AML-193 (cell line): Measurements from ENCODE around the gene ZC3H12A.
A peak's percentile ranks its signal among the peaks of the same experiment; 100 is the strongest.

Experiments
- DNase-seq, 2 experiments: peaks; one replicate each; lab custom pipeline; 2025; lab: John Stamatoyannopoulos, UW

ZC3H12A gene

DNA sequence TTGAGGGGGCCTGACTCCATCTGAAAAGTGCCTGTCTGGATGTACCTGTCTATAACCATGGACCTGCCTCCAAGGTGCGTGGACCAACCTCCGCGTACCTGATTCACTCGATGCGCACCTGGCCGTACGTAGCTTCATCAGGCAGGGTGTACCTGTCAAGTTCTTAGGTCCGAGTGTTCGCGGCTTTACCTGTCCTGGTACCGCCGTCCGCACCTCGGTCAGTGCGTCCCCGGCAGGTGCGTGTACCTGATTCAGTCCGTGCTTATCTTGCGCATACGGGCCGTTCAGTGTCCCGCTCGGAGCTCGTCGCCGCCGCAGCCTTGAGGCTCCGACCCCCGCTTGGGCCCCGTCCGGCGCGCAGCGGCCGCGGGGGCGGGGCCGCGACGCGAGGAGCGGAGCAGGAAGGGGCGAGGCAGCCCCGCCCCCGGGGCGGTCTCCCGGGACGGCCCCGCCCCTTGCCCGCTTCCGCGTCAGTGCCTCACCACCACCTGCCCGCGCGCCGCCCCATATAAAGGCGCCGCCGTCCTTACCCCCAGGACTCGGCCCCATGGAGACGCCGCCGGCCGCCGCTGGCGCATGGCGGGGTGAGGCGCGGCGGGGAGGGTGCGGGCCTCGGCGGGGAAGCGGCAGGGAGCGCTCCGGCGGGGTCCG, at the start of gene ZC3H12A:
ZC3H12A (plus strand) TSS at position 535 of the 651 bp plus-strand sequence. CDS start 917 bp downstream, outside the sequence.
- peak; percentile 76 to 84 for DNase-seq

DNA sequence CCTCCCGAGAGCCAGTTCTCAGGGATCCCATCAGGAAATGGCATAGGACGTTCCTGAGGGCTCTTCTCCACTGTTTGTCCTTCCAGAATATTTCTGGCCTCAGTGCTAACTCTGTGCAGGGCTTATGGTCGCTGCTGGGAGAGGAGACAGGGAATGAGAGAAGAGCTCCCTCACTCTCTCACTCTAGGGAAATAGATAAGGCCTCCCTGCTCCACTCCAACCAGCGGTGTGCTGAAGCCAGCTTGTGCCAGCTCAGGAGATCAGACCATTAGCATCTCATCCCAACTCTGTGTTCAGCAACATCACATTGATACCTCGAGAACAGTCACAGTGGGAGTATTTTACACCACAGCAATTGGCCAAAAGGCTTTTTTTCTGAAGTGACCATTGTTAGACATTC, 49.2 kb upstream of the ZC3H12A start:
- no peak for DNase-seq

DNA sequence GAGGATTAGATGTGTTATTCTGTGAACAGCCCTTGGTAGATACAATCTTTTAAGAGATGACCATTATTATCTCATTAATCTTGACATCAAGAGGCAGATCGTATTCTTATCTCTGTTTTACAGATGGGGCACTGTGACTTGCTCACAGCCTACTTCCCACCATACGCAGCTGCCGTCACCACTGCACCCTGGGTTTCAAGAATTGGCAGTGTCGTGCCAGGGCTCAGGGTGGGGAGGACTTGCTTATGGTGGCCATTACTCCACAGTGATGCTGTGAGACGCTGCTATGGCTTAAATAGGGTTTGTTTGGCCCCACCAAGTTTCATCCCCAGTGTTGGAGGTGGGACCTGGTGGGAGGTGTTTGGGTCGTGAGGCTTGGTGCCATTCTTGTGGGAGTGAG, 45.4 kb upstream of the ZC3H12A start:
- no peak for DNase-seq

DNA sequence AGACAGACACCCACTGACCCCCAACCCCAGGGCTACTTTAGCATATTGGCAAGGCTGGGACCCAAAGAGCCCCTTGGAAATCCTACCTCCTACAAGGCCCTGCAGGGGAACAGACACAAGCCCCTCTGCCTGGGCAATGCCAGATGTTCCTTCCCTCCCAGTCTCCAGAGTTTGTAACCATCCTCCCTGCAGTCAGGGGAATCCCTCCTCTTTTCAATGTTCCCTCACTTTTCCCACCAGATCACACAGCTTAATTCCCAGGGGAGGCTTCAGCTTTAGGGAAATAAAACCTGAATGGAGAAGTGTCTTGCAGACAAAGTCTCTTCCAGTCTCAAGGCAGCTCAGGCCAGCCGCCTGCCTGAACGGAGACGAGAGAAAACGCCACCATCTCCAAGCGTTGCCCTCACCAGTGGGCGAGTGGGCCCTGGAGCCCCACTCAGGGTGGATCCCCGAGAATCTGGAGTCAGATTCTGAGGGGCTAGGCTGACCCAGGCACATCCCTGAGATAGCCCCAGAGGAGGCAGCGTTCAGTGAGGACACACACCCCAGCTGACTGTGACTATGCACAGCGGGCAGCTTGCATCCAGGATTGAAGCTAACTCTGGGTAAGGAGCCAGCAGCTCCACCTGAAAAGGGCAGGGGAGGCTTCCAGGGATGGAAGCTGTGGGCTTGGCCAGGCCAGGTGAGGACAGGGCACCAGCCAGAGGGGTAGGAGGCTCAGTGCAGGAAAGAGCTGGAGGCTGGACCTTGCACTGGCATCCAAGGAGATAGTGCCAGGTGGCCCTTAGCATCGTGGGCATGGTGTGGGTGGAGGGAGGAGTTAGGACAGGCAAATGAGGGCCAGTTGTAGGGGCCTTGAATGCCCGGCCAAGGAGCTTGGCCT, 44.0 kb upstream of the ZC3H12A start:
- no peak for DNase-seq

DNA sequence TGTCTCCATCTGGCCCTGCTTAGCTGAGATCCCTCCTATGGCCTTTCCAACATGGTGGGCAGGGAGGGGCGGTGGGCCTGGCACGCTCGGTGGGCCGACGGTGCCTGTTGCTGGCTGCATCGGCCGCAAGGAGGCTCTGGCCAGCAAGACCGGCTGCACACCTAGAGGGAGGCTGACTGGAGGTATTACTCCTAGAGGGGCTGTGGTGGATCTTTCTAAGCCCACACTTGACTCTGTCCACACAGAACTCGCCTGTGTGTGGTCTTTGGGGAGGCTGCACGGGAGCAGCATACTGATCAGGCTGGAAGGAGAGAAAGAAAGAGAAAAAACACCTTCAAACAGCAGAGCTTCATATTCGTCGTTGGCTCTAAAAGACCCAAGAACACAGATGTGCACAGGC, 41.7 kb upstream of the ZC3H12A start:
- no peak for DNase-seq

DNA sequence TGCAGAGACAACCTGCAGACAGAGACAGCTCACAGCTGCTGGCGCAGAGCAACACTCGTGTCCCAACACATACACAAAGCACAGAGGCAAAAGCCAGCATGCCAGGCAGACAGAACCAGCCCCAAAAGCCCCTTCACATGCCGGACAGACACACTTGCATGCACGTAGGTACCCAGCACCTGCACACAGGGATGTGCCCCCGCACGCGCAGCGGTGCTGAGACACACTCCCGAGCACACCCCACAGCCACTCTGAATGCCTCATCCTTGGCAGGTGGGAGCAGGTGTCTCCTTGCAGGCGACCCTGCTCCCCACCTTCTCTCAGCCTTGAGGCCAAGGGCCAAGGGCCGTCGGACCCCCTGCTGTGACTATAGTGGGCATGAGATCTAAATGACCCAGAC, 41.2 kb upstream of the ZC3H12A start:
- DNase-seq: no peak

DNA sequence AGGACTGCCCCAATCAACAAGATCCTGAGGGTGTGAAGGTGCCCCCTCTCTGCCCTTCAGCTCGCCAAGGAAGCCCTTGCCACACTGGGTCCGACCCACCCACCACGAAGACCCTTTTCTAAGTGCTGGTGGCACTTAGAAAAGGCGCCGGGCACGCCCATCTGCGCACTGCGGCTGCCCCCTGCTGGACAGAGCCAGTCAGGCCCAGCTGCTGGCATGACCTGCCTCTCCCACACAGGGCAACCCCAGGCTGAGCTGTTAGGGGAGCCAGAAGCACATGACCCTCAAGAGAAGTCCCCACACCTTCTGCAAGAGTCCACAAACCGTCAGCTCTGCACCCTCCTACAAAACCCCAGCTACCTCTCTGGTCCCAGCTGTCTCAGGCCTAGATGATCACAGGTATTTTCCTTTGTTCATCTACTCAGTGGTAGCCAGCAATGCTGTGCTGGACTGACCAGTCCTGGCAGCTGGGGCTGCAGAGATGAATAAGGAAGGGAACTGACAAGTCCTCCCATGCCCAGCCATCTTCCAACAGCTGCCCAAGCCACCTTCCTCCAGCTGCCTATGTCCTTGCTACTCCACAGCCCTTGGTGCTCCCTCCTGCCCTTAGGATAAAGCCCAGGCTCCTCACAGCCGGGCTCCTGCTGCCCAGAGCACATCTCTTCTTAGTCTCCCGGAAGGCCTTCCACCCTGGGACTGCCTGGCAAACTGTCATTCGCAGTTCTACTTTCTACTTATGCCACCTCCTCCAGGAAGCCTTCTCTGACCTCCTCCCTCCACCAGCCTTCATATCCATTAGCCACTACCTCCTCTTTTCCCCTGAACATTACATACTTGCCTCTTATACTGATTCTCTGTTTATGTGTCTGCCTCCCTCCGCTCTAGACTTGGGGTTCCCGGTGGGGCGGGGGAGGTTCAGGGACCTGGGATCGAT, 39.8 kb upstream of the ZC3H12A start:
- peak; percentile 7 to 37 for DNase-seq

DNA sequence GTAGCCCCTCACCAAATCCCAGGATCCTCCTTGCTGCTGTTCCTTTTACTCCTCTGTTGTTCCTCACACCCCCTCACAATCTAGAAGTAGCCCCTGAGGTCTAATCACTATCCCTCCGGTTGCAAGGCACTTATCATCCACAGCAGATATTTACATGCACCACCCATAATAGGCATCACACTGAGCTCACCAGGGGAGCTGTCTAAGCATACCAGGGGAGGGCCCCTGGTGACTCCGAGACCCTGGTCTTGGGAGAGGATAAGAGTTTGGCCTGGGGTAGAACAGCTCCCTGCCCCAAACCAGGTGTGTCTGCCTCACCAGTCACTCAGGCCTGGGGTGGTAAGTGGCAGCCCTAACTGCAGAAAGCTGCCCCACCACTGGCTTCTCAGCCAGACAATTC, 37.3 kb upstream of the ZC3H12A start:
- DNase-seq: no peak

DNA sequence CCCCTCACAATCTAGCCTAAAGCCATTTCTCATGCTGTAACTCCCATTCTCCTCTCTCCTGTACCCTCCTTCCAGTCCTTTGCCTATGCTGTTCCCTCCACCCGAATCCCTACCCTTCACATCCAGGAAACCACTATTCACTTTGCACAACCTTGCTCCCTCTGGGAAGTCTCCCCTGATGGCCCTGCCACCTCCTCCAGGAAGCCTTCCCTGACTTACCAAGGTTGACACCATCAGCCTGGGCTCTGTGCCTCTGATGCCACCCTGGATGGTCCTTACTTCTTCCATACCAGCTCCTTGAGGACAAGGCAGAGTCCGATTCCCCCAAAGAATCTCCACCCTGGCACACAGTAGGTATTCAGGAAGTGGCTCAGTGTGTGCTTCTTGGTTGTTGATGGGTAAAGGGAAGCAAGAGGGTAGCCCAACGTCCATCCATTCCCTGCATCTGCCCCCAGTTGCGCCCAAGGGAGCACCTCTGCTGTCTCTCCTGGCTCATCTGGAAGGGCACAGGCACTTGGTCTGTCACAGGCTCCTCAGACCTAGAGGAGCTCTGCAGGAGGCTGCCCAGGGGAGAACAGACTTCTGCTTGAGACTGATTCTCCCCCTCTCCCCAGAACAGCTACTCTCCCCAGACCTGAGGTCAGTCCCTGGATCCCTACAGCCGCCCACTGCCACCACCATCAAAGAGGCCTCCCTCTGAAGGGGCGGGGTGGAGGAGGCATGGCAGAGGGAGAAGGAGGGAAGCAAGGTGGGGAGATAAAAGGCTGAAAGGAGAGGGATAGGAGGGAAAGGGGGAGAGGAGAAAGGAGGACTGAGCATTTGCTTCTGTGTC, 36.1 kb upstream of the ZC3H12A start:
- no peak for DNase-seq

DNA sequence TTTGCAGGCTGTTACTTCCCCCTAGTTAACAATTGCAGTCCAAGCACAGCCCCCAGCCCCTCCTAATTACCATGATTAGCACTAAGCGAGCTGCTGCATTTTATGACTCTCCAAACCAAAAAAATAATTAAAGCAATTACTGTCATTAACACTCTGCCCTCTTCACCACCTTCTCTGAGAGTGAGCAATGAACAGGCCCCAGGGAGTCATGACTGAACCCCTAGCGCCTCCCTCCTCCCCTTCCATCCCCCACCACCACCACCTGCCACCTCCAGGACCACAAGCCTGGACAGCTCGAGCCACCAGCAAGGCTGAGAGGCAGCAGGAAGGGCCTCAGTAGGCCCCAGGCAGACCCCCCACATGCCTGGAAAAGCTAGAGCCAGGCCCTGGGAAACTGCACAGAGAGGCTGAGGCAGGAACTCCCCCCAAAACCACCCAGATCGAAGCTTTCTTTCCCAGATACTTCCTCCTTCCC, 35.5 kb upstream of the ZC3H12A start:
- no peak for DNase-seq

DNA sequence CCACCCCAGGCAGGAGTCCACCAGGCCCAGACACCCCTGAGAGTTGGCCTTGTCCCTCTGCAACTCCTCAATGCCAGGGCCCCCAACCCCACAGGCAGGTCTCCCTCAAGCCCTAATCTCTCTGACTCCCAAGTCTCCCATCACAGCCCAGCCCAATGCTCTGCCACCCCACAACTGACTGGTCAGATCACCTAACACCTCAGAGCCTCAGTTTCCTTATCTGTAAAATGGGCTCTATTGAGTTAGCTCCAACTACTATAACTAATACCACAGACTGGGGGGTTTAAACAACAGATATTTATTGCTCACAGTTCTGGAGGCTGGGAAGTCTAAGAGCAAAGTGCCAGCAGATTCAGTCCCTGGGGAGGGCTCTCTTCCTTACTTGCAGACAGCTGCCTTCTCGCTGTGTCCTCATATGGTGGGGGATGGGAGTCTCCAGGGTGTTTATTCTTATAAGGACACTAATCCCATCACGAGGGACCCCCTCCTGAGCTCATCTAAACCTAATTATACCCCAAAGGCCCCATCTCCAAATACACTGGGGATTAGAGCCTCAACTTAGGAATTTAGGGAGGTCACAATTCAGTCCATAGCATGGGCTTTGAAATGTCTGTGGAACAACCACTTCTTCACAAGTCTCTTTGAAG, 34.9 kb upstream of the ZC3H12A start:
- DNase-seq: no peak

DNA sequence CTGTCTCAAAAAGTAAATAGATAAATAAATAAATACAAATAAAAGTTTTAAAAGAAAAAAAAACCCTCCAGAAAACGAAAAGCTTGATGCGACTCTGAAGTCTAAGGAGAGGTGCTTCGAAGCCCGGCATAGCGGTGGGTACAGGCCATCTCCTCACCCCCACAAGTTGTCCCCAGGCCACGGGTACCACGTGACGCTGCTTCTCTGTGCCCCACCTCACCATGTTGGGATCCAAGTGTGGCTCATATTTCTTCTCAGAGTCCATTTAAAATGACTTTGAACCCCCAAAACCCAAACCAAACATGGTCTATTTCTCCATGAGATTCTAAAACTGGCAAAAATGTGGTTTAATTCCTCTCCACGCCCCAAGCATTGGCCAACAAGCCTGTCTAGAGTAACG, 32.9 kb upstream of the ZC3H12A start:
- no peak for DNase-seq

DNA sequence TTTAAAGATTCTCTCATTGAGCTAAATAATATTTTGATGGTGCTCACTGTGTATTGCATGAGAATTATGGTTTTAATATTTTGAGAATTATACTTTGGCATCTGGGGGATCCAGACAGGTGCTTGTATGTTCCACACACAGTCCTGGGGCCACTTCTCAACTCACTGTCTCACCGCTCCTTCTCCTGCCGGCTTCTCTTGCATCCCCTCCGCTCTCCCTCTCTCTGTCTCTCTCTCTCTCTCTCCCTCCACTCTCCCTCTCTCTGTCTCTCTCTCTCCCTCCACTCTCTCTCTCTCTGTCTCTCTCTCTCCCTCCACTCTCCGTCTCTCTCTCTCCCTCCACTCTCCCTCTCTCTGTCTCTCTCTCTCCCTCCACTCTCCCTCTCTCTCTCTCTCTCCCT, 32.2 kb upstream of the ZC3H12A start:
- DNase-seq: no peak

DNA sequence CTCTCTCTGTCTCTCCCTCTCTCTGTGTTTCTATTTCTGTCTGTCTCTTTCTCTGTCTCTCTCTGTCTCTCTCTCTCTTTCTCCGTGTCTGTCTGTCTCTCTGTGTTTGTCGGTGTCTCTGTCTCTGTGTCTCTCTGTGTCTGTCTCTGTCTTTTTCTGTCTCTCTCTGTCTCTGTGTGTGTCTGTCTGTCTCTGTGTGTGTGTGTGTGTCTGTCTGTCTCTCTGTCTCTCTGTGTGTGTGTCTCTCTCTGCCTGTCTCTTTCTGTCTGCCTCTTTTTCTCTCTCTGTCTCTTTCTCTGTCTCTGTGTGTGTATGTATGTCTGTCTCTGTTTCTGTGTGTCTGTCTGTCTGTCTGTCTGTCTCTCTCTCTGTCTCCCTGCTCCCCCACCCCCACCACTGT, 31.7 kb upstream of the ZC3H12A start:
- DNase-seq: no peak

DNA sequence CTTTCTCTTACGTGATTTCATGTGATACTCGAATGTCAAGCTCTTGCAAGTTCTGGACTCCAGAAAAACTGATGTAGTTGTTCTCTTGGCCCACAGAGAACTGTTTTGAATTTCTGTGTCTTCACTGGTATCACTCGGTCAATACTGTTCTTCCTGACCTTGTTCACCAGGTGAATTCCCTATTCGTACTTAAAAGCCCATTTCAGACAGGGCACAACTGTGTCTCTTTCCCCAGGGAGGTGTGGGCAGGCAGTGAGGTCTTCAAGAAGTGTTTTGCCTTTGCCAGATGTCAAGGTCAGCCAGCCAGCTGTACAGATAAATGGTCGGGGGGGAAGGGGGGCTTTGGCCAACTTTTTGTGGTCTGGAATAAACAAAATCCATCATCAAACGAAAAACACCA, 27.5 kb upstream of the ZC3H12A start:
- no peak for DNase-seq

DNA sequence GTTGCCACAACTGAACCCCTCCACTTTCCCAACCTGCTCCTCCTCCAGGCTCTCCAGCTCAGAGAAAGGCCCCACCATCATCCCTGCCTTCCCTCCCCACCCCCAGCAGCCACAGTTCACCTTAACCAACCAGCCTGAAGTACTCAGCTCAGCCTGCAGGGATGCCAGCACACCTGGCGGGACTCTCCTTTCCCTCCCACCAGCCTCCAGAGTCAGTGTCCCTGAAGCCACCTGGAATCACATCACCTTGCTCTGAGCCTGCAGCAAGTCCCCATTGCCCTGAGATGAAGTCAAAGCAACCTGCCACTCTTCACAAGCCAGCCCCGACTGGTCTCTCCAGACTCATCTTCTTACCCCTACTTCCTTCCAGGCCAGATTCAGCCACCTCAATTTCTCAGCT, 26.2 kb upstream of the ZC3H12A start:
- no peak for DNase-seq

DNA sequence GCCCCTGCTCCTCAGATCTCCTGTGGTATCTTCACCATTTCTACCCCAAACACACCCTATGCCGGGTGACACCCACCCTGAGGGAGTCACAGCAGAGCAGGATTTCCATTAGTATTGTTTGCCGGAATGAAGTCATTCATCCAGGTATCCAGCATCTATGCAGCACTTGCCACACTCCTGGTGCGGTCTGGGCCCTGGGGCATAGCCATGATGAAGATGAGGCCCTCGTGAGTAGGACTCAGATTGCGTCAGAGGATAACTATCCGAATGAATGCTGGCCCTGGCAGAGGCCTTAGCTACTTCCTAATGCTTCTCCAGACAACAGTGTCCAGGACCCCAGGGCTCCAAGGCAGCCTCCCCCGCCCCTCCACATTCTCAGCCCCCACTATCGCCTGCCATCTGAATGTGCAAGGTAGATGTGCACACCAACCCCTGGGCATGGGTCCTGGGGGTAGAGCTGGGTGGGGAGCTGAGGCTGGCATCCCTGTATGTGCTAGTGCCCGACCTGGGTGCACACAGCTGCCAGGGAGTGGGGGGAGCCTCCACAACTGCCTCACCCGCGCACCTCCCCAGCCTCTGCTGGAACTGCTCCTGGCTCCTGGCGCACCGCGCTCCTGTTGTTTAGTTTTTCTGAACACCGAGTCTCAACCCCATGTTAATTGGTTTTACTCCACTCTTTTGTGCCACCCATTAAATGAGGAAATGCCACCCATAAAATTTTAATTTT, 25.5 kb upstream of the ZC3H12A start:
- no peak for DNase-seq

DNA sequence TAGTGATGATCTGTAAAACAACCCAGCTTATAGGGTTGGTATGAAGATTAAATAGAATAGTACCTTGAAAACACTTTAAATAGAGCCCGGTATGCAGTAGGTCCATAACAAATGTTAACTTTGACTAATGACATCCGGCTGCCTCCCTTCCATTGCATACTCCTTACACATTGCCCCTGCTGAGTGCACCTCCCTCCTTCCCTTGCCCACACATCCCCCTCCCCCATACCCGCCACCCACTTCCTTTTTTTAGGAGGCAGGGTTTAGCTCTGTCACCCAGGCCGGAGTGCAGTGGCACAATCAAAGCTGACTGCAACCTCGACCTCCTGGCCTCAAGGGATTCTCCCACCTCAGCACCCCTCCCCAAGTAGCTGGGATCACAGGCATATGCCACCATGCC, 24.4 kb upstream of the ZC3H12A start:
- DNase-seq: peak; percentile 62 to 64

DNA sequence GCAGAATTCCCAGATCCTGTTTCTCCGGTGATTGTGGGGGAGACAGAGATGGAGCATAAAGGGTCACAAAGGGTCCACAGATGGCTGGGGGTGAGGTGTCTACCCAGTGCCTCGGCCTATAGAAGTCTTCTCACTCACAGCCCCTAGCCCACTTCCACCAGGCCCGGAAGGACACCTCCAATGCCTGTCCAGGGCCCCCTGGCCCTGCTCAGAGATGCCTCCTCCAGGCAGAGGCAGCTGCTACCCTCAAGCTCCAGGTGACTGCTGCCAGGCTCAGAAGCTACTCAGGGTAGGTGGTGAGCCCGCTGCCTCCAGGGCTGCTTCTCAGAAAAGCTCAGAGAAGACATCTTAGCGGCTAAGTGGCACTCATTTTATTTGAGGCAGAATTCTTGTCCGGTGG, 22.0 kb upstream of the ZC3H12A start:
- DNase-seq: no peak

DNA sequence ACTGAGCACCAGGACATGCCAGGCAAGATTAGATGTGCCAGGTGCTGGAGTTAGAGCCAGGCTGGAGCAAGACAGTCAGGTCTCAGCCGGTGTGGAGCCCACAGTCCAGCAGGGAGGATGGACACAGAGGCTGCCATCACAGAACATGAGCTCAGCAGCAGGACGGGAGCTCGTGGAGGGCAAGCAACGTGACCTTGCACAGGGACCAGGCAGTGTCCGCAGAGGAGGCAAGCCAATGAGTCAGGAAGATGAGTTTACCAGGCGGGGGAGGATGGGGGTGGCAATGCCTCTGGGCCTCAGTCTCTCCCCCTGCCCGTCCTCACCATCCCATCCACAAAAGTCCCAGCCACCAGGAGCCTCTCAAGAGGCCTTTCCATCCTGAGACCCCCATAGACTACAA, 20.7 kb upstream of the ZC3H12A start:
- no peak for DNase-seq
